GM12873 (cell line): ENCODE measurements around the gene TBC1D4.

Source experiments
- TF ChIP-seq, protein P1 (sequence below): IDR thresholded peaks from 2 replicates; pipeline ENCODE4 v1.5.1; 2012; ENCODE audit warnings: low read depth, mild to moderate bottlenecking, moderate library complexity, low read length, control low read depth; ENCODE audit not compliant: insufficient read depth; ENCODE audit errors: missing control alignments

TBC1D4 gene

GRCh38 chr13:75299913-75300862, 181.8 kb downstream of the TBC1D4 start:
- TF ChIP-seq, protein P1, sequence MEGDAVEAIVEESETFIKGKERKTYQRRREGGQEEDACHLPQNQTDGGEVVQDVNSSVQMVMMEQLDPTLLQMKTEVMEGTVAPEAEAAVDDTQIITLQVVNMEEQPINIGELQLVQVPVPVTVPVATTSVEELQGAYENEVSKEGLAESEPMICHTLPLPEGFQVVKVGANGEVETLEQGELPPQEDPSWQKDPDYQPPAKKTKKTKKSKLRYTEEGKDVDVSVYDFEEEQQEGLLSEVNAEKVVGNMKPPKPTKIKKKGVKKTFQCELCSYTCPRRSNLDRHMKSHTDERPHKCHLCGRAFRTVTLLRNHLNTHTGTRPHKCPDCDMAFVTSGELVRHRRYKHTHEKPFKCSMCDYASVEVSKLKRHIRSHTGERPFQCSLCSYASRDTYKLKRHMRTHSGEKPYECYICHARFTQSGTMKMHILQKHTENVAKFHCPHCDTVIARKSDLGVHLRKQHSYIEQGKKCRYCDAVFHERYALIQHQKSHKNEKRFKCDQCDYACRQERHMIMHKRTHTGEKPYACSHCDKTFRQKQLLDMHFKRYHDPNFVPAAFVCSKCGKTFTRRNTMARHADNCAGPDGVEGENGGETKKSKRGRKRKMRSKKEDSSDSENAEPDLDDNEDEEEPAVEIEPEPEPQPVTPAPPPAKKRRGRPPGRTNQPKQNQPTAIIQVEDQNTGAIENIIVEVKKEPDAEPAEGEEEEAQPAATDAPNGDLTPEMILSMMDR = no peak

DNA sequence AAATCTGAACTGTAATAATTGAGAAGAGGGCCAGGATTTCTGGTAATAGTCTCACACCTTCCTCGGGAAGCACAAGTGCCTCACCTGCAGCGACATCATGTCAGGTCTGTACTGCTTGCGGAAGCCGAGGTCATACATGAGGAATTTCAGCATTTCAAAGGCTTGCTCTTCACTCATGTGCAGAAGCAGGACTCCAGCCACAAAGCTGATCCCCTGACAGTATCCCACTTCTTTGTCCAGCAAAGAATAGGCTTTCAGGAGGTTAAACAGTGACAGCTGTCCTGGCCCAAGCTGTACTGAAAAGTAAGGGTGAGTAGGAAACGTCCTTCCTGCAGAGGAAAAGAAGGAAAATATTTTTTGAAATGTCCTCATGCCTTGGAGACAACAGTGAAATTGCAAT, 182.7 kb downstream of the TBC1D4 start:
- TF ChIP-seq, protein P1 = no peak

DNA sequence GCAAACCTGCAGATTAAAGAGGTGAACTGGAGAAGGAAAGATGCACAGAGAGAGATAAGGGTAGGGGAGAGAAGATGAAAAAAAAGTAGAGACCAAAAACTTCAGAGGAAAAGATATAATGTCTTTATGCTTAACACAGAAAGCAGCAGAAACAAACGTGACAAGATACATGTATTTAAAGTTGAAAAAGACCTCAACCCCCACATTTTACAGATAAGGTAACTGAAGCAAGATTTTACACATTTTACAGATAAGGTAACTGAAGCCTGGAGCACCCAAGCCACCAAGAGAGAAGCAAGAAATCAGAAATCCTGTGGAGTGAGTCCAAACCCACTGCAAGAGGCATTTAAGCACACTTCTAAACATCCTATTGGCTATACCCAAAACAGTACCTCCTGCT, 185.3 kb downstream of the TBC1D4 start:
- TF ChIP-seq, protein P1 = no peak

DNA sequence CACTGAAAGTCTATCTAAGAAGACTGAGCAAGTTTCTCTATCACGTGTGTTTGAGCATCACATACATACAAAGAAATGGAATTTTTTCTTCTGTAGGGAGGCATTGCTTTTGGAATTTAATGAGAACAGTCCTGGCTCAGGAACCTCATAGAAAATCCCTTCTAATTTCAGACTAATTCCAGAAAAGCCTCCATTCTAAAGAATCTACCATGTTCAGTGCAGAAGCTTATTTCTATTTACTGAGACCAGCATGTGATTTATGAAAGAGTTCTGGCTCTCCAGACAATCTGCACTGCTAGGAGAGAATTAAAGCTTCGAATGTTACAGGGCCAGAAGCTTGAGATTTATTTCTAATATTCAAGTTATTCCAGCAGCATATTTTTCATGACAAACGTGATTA, 186.8 kb downstream of the TBC1D4 start:
- TF ChIP-seq, protein P1 = no peak

DNA sequence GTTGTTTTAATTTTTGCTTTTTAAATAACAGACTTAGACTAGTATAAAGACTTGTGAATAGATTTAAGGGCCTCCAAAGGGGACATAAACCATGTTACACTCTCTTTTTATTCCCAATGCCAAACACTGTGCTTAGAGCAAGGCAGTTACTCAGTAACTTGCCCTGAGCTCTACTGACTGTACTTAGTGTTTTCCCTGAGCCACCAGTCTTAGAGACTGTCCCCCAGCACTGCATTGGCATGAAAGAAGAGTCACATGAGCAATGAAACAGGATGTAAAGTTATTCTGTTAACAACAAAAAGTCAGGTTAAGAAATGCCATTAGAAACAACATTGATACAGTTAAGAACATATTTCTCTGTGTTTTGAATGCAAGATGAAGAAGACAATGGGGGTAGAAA, 187.9 kb downstream of the TBC1D4 start:
- TF ChIP-seq, protein P1 = no peak

GRCh38 chr13:75285310-75285709, 196.7 kb downstream of the TBC1D4 start:
- TF ChIP-seq, protein P1 = no peak

- TF ChIP-seq, protein P1 = no peak
These were observed 202.1 kb downstream of the TBC1D4 start for GRCh38 chr13:75279834-75280369.
